Dedifferentiated amniotic fluid mesenchymal stem cell (primary cell): ENCODE data around the gene CARD14.
"Not testable (repeated sequence)": the region's sequence is repeated elsewhere in the genome, so short reads cannot be mapped to it uniquely, and the experiment has no call there.

Experiments
- DNase-seq: peaks from one replicate; pipeline ENCODE4 v3.0.0-alpha.2; 2016; ENCODE audit errors: extremely low spot score

The CARD14 gene

DNA sequence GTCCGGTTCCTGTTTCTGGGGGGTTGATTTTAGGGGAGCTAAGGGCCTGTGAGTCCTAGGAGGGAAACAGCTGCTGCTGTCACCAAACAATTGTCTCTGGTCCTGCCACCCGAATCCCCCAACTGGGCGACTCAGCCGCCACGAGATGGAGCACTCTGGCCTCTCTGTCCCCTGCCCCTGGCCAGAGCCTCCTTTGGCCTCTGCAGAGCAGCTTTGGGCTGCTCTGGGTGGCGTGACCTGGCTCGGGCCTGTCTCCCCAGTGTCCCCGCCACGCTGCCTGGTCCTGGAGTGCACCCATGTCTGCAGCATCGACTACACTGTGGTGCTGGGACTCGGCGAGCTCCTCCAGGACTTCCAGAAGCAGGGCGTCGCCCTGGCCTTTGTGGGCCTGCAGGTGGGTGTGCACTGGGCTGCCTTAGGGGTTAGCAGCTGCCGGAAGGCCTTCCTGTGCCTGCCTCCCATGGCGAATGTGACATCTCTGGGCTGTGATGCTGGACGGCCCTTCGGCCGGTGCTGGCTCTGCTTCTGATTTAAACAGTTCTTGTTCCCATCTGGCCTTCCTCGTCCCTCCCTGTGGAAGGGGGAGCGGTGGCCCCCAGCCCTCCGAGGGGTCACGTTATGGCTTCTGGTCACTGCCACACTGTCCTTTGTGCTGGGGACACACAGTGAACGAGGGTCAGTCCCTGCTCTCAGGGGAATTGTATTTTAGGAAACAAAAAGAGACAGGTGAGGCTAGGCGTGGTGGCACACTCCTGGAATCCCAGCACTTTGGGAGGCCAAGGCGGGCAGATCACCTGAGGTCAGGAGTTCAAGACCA lies 79.3 kb downstream of the CARD14 start:
- DNase-seq = no peak

- no peak for DNase-seq
These were observed 82.1 kb downstream of the CARD14 start for GRCh38 chr17:80251966-80252365.

DNA sequence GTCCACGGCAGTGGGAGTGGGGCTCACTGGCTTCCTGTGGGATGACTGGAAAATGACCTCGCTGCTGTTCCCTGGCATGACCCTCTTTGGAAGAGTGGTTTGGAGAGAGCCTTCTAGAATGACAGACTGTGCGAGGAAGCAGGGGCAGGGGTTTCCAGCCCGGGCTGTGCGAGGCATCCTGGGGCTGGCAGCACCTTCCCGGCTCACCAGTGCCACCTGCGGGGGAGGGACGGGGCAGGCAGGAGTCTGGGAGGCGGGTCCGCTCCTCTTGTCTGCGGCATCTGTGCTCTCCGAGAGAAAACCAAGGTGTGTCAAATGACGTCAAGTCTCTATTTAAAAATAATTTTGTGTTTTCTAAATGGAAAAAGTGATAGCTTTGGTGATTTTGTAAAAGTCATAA lies 83.0 kb downstream of the CARD14 start:
- no peak for DNase-seq

- no peak for DNase-seq
These were observed 84.0 kb downstream of the CARD14 start for GRCh38 chr17:80253631-80254395.

DNA sequence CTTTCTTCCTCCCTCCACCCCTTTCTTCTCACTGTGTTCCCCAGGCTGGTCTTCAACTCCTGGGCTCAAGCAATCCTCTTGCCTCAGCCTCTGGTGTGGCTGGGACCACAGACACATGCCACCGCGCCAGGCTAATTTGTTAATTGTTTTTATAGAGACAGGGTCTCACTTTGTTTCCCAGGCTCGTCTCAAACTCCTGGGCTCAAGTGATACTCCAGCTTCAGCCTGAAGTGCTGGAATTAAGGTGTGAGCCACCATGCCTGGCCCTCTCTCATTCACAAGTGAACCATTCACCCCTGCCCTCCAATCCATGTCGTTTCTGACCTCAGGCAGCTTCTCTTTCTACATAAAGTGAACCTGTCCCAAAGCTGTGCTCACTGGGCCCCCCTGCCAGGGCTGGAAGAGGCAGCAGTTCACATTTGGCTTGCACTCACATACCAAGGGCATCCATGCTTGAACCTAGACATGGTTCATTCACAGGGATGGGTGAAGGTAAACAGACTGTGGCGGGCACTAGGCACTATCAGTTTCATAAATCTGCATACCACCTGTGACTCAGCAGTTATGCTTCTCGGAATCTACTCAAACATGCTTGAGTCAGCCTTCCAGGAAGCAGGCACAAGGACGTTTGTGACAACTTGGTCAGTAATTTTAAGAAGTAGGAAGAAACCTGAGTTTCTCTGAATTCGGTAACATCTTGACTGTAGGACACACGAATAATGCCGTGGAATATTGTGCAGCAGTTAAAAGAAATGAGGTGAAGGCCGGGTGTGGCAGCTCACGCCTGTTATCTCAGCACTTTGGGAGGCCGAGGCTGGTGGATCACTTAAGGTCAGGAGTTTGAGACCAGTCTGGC lies 84.8 kb downstream of the CARD14 start:
- DNase-seq = peak; percentile 90

- no peak for DNase-seq
These were observed 86.2 kb downstream of the CARD14 start for GRCh38 chr17:80256034-80256350.

DNA sequence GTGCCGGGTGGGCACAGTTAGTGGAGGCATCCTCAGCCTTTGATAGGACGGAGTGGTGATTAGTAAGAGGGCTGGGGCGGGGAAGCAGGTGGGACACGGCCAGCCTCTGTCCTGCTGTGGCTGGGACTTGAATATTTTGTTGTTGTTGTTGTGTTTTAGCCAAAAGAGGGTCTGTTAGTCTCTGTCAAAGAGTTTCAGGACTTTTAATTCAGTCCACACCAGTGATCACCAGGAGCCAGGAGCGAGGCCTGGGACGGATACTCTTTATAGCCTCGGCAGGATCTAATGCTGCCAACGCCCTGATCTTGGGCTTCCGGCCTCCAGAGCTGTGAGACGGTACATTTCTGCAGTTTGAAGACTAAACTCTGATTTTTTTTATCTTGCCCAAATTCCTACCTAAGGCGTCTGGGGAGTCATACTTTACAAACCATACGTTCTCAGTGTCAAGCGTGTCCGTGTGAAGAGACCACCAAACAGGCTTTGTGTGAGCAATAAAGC lies 87.9 kb downstream of the CARD14 start:
- no peak for DNase-seq

DNA sequence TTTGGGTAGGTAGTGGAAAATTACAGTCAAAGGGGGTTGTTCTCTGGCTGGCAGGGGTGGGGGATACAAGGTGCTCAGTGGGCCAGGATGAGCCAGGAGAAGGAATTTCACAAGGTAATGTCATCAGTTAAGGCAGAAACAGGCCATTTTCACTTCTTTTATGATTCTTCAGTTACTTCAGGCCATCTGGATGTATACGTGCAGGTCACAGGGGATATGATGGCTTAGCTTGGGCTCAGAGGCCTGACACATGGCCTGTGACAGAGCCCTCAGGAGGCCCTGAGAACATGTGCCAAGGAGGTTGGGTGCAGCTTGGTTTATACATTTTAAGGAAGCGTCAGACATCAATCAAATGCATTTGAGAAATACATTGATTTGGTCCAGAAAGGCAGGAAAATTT lies 88.5 kb downstream of the CARD14 start:
- DNase-seq = not testable (repeated sequence)
